ENCODE data around the gene DNAH2.

DNA sequence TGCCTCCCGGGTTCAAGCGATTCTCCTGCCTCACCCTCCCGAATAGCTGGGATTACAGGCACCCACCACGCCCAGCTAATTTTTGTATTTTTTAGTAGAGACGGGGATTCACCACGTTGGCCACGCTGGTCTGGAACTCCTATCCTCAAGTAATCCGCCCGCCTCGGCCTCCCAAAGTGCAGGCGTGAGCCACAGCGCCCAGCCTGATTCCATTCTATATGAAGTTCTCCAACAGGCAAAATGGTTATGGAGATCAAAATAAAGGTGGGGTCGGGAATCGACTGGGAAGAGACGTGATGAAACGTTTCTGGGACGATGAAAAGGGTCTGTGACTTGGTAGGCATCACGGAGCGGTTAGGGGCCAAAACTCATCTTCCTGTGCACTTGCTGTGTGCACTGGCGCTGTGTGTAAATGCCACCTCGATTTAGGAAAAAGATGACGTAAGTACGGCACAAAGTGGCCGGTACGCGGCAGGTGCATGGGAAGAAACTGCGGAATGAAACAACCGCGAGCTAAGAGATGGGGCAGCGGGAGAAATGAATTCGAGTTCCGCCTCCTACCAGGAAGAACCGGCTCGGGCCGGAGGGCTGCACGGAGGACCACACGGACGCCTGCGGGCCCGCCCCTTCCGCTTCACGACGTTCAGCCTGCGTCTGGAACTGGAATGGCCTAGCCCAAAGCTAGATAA, 31.9 kb upstream of the DNAH2 start:
- TF ChIP-seq RFX5 (IDR thresholded peaks at IDR 0.05; ENCODE audit: borderline replicate concordance, low read depth, low read length) (no peak), SP1 (IDR thresholded peaks at IDR 0.05; ENCODE audit: low read depth, low read length) (peak; percentile 88), POLR2A (IDR thresholded peaks at IDR 0.05; ENCODE audit: control extremely low read depth in 1 of 2, low read depth in 2 of 2, low read length in 2 of 2) (peak; percentile 77 to 82; a peak in 2 of 3 replicates), CHD2 (IDR thresholded peaks at IDR 0.05; ENCODE audit: low read length) (peak; percentile 47), CTCF (IDR thresholded peaks at IDR 0.05; ENCODE audit: control extremely low read depth in 1 of 3, insufficient read depth in 1 of 3, low read depth in 1 of 3, low read length in 3 of 3) (no peak)
